HCT116 (cell line): ENCODE measurements around the gene KYNU. TPM values are rescaled to one million over a fixed set of nuclear protein-coding genes. Genes with fewer than 3 reads are reported as not detected.

Experiments used
- ATAC-seq: fragments of 200-7000 bp; cut with Tn5 transposase; 2 replicates; pipeline ENCODE4 v1.9.1; 2020; ENCODE audit warnings: mild to moderate bottlenecking, moderate library complexity
- BruUV-seq: library from RNA; stranded (reverse); fragments of 400-500 nt; replicated peaks from 2 replicates; lab custom pipeline; 2021; lab: Mats Ljungman, UMichigan
- CTCF ChIA-PET: fragments of 300-600 bp; sonication (Branson Sonifier 250); formaldehyde crosslinking; loops from one replicate; lab custom pipeline; 2021; ENCODE audit warnings: antibody characterized with exemption; lab: Charles Lee
- POLR2A ChIA-PET: fragments of 300-600, 350-600 bp; sonication (Branson Sonifier 250); formaldehyde crosslinking; loops from one replicate; lab custom pipeline; 2021; ENCODE audit warnings: antibody characterized with exemption; lab: Charles Lee
- RAD21 ChIA-PET, 2 experiments: fragments of 300-600 bp; sonication (Branson Sonifier 250); formaldehyde crosslinking; loops; one replicate each; lab custom pipeline; 2023; ENCODE audit warnings: low total read pairs in 2 of 2; ENCODE audit not compliant: uncharacterized antibody in 2 of 2, unreplicated experiment in 2 of 2, low non-redundant PET in 1 of 2; lab: Charles Lee
- DNase-seq: peaks from one replicate; pipeline ENCODE4 v3.0.0-alpha.2; 2010; ENCODE audit warnings: low read depth, low spot score
- H2AFZ ChIP-seq: fragments of 200-600 bp; shearing (Covaris generic), sonication (generic); 2 replicates; pipeline ENCODE4 v1.6.1; 2017; ENCODE audit warnings: low read depth, mixed run types, mixed read lengths, antibody characterized with exemption, low read length; ENCODE audit not compliant: poor library complexity, severe bottlenecking
- H3K27ac ChIP-seq: 2 replicates; pipeline ENCODE4 v1.5.1; 2012; ENCODE audit warnings: low read depth, low read length
- H3K27me3 ChIP-seq: fragments of 200-600 bp; sonication (generic); 2 replicates; pipeline ENCODE4 v1.6.1; 2016; ENCODE audit warnings: mixed run types, low read length, mixed read lengths; ENCODE audit not compliant: insufficient read depth
- H3K36me3 ChIP-seq, 2 experiments: fragments of 200-500 bp in 1 of 2; fragments of 200-600 bp in 1 of 2; sonication (Bioruptor generic) in 1 of 2; sonication (generic) in 1 of 2; 2 replicates each; pipeline versions ENCODE4 v1.5.1 to v1.6.1; 2014 to 2016; ENCODE audit warnings: low read length in 2 of 2, inconsistent platforms in 1 of 2, mixed read lengths in 1 of 2, mixed run types in 1 of 2; ENCODE audit not compliant: insufficient read depth in 2 of 2, control insufficient read depth in 1 of 2
- H3K4me1 ChIP-seq, 2 experiments: fragments of 200-600 bp in 1 of 2; sonication (generic) in 1 of 2; 2 replicates each; pipeline versions ENCODE4 v1.5.1 to v1.6.1; 2012 to 2017; ENCODE audit warnings: low read length in 2 of 2, inconsistent platforms in 1 of 2, mild to moderate bottlenecking in 1 of 2, mixed read lengths in 1 of 2, mixed run types in 1 of 2, moderate library complexity in 1 of 2; ENCODE audit not compliant: insufficient read depth in 2 of 2, control insufficient read depth in 1 of 2
- H3K4me2 ChIP-seq: fragments of 200-600 bp; sonication (generic); 2 replicates; pipeline ENCODE4 v1.6.1; 2017; ENCODE audit warnings: mixed run types, low read length, mixed read lengths
- H3K4me3 ChIP-seq, 2 experiments: fragments of 200-600 bp in 1 of 2; sonication (generic) in 1 of 2; replicated peaks in 1 of 2; 2 replicates each; pipeline ENCODE4 v1.5.1; 2011 to 2016; ENCODE audit warnings: low read length in 2 of 2, control low read depth in 1 of 2, low read depth in 1 of 2, mild to moderate bottlenecking in 1 of 2, mixed read lengths in 1 of 2, mixed run types in 1 of 2
- H3K79me2 ChIP-seq: fragments of 200-600 bp; sonication (generic); 2 replicates; pipeline ENCODE4 v1.6.1; 2017; ENCODE audit warnings: mild to moderate bottlenecking, mixed run types, low read length, moderate library complexity, mixed read lengths; ENCODE audit not compliant: insufficient read depth
- H3K9ac ChIP-seq: fragments of 200-600 bp; sonication (generic); 2 replicates; pipeline ENCODE4 v1.6.1; 2016; ENCODE audit warnings: low read length, mixed read lengths
- H3K9me2 ChIP-seq: fragments of 200-600 bp; sonication (generic), shearing (Covaris generic); 2 replicates; pipeline ENCODE4 v1.6.1; 2017; ENCODE audit warnings: mixed run types, mild to moderate bottlenecking, moderate library complexity; ENCODE audit not compliant: insufficient read depth
- H3K9me3 ChIP-seq, 2 experiments: fragments of 200-500 bp in 1 of 2; fragments of 200-600 bp in 1 of 2; sonication (Bioruptor generic) in 1 of 2; sonication (generic) in 1 of 2; 2 replicates each; pipeline ENCODE4 v1.6.1; 2014 to 2017; ENCODE audit warnings: low read length in 2 of 2, mixed read lengths in 2 of 2, inconsistent platforms in 1 of 2, low read depth in 1 of 2, mild to moderate bottlenecking in 1 of 2, mixed run types in 1 of 2, moderate library complexity in 1 of 2; ENCODE audit not compliant: control insufficient read depth in 1 of 2, insufficient read depth in 1 of 2
- H4K20me1 ChIP-seq: fragments of 200-600 bp; sonication (generic), shearing (Covaris generic); 2 replicates; pipeline ENCODE4 v1.6.1; 2017; ENCODE audit warnings: mixed run types, mild to moderate bottlenecking, moderate library complexity; ENCODE audit not compliant: insufficient read depth
- ATF3 ChIP-seq: IDR thresholded peaks from 2 replicates; pipeline ENCODE4 v1.6.1; 2012
- MAX ChIP-seq: IDR thresholded peaks from 2 replicates; pipeline ENCODE4 v1.6.1; 2012
- POLR2A ChIP-seq: IDR thresholded peaks from 2 replicates; pipeline ENCODE4 v1.7.0; 2011; ENCODE audit warnings: borderline replicate concordance; ENCODE audit not compliant: insufficient read depth, insufficient read length; ENCODE audit errors: extremely low read depth
- POLR2AphosphoS5 ChIP-seq: IDR thresholded peaks from 2 replicates; pipeline ENCODE4 v1.6.1; 2011; ENCODE audit warnings: mild to moderate bottlenecking, low read depth, low read length, moderate library complexity
- RAD21 ChIP-seq: IDR thresholded peaks from 2 replicates; pipeline ENCODE4 v1.6.1; 2012; ENCODE audit warnings: low read depth, mild to moderate bottlenecking
- REST ChIP-seq: IDR thresholded peaks from 2 replicates; pipeline ENCODE4 v1.6.1; 2012; ENCODE audit warnings: low read depth
- SIN3A ChIP-seq: IDR thresholded peaks from 2 replicates; pipeline ENCODE4 v1.6.1; 2012; ENCODE audit warnings: low read depth
- SP1 ChIP-seq: IDR thresholded peaks from 2 replicates; pipeline ENCODE4 v1.6.1; 2012; ENCODE audit warnings: low read depth
- TCF7L2 ChIP-seq: IDR thresholded peaks from 2 replicates; pipeline ENCODE4 v1.7.0; 2011; ENCODE audit warnings: borderline replicate concordance, inconsistent platforms; ENCODE audit not compliant: insufficient read depth, insufficient read length; ENCODE audit errors: extremely low read depth
- YY1 ChIP-seq: IDR thresholded peaks from 2 replicates; pipeline ENCODE4 v1.6.1; 2011; ENCODE audit warnings: low read length, low read depth, moderate library complexity, mild to moderate bottlenecking; ENCODE audit not compliant: insufficient replicate concordance; ENCODE audit errors: extremely low read depth
- ZBTB33 ChIP-seq: IDR thresholded peaks from 2 replicates; pipeline ENCODE4 v1.6.1; 2011; ENCODE audit warnings: mild to moderate bottlenecking, low read length, moderate library complexity; ENCODE audit not compliant: insufficient replicate concordance; ENCODE audit errors: extremely low read depth
- ZFX ChIP-seq: fragments of 450-650 bp; IDR thresholded peaks from 2 replicates; pipeline ENCODE4 v1.6.1; 2017
- ZNF274 ChIP-seq: fragments of 200-500 bp; sonication (Bioruptor generic); IDR thresholded peaks from 2 replicates; pipeline ENCODE4 v1.6.1; 2014; ENCODE audit warnings: mild to moderate bottlenecking, low read depth, low read length, inconsistent platforms
- intact Hi-C: fragments of 100-400 bp; cut with micrococcal nuclease; formaldehyde crosslinking; loops from 2 replicates; pipeline ENCODE4 v1.10.0; 2022
- total RNA-seq: library from RNA; stranded (reverse); gene quantifications from one replicate; pipeline ENCODE4 v1.2.1, GENCODE V29; 2021; ENCODE audit not compliant: unreplicated experiment

The KYNU gene
- total RNA-seq, 1 experiment from 2014 or later = 0.22 TPM

- TF ChIP-seq RAD21 (no peak), ZFX (no peak), MAX (no peak), ZBTB33 (no peak), TCF7L2 (no peak), YY1 (no peak), SIN3A (no peak), SP1 (no peak)
These were observed 116.3 kb downstream of the KYNU start (continued) for GRCh38 chr2:142993771-142994170.

GRCh38 chr2:142994665-142995064 is 117.2 kb downstream of the KYNU start:
- no TSS peak for BruUV-seq

More at GRCh38 chr2:142994665-142995064, 117.2 kb downstream of the KYNU start:
- no peaks in the 10 kb centered on the region for H3K36me3 ChIP-seq
- H3K9me3 ChIP-seq = no peaks in the 10 kb centered on the region
- TF ChIP-seq MAX (no peak), REST (no peak), ZNF274 (no peak), ATF3 (no peak), POLR2AphosphoS5 (no peak), SP1 (no peak), POLR2A (no peak)
- no peak overlapping the region for H3K27ac ChIP-seq
- no peaks in the 10 kb centered on the region for H3K4me1 ChIP-seq
- no peaks in the 10 kb centered on the region for H3K27me3 ChIP-seq
- H3K79me2 ChIP-seq = no peaks in the 10 kb centered on the region
- H3K9ac ChIP-seq = no peak overlapping the region
- H3K4me2 ChIP-seq = no peak overlapping the region
- DNase-seq (no peak), ATAC-seq (no peak)
- no peaks in the 10 kb centered on the region for H4K20me1 ChIP-seq
- POLR2A ChIA-PET = no interaction called here
- intact Hi-C loops = no loop called here
- no peak overlapping the region for H2AFZ ChIP-seq
- CTCF ChIA-PET = no interaction called here
- RAD21 ChIA-PET = no interaction called here
- H3K9me2 ChIP-seq = no peaks in the 10 kb centered on the region
- H3K4me3 ChIP-seq = no peak overlapping the region
